Activated T-helper 9 cell treated with anti-CD3 and anti-CD28 coated beads, Interleukin-2, amount 50 U/mL, for 16 hours (primary cell): ENCODE data around the gene RASA3.

Experiments
- DNase-seq: peaks from one replicate; pipeline ENCODE4 v3.0.0-alpha.2; 2020; ENCODE audit warnings: low read depth

RASA3 gene

DNA sequence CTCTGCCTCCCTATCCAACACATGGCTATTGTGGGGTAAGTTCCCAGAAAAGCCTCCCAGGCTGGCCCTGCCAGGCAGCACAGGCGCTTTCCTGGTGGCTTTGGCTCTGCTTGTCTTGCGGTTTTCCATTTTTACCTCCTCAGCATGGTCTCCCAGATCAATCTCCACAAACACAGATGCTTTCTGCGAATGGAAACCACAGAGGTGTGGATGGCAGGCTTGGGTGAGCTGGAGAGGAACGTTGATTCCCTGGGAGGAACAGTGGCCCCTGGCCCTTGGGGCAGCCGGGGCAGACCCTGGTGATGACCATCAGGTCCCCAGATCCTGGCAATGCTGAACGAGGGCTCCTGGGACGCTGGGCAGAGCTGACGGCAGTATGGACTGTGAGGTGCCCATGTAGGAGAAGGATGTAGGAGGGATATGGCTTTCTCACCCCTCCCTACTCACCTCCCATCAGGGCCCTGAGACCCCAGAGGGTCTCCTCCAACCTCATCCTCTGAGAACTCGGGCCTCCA, 165.2 kb downstream of the RASA3 start:
- no peak for DNase-seq

DNA sequence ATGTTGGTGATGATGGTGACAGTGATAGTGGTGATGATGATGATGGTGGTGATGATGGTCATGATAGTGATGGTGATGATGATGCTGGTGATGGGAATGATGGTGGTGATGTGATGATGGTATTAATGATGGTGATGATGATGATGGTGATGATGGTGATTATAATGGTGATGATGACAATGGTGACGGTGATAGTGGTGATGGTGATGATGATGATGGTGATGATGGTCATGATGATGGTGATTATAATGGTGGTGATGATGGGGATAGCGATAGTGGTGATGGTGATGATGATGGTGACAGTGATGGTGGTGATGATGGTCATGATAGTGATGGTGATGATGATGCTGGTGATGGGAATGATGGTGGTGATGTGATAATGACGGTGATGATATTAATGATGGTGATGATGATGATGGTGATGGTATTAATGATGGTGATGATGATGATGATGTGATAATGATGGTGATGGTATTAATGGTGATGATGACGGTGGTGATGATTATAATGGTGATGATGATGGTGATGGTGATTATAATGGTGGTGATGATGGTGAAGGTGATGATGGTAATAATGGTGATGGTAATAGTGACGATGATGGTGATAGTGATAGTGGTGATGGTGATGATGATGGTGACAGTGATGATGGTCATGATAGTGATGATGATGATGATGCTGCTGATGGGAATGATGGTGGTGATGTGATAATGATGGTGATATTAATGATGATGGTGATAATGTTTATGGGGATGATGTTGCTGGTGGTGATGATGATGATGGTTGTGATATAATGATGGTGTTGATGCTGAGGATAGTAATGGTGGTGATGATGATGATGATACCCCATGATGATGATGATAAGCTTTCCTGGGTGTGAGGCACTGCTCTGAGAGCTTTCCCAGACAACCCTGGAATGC, 166.2 kb downstream of the RASA3 start:
- no peak for DNase-seq

DNA sequence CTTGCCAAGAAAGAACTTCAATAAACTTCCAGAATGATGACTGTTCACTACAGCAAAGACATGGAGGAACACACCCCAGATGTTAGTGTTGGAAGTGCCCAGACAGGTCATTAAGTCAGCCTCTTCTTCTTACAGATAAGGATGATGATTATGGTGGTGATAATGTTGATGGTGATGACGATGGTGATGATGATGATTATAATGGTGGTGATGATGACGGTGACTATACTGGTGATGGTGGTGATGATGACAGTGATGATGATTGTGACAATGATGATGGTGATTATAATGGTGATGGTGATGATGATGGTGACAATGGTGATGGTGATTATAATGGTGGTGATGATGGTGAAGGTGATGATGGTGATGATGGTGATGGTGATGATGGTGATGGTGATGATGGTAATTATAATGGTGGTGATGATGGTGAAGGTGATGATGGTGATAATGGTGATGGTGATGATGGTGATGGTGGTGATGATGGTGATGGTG, 167.0 kb downstream of the RASA3 start:
- DNase-seq: no peak

DNA sequence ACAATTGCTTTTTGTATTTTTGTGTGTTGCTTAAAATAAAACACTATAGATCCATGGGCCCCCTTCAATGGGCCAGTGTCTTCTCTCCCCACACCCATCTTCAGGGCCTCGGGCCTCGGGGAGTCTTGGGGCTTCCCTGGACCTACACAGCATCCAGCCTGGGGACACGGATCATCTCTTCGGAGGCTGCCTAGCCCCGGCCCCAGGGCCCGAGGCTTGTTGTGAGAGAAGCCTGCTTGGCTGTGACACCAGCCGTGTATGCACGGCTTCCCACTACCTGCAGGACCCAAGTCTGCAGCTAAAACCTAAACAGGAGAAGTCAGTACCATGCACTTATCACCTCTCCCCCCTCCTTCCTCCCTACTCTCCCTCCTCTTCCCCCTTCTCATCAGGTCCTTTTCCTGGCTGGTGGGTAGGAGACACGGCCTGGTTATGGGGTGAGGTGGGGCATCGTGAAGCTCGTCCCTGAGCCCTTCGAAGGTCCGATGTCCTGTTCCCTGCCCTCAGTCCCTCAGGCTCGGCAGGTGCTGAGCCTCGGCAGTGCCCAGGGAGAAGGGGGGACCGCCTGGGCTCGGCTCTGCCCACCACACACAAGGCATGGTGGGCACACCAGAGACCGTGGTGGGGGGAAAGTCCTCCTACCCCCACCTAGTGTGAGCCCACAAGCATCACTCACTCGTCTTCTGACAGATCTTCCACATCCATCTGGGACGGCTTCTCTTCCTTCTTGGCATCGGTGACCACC, 168.0 kb downstream of the RASA3 start:
- no peak for DNase-seq

DNA sequence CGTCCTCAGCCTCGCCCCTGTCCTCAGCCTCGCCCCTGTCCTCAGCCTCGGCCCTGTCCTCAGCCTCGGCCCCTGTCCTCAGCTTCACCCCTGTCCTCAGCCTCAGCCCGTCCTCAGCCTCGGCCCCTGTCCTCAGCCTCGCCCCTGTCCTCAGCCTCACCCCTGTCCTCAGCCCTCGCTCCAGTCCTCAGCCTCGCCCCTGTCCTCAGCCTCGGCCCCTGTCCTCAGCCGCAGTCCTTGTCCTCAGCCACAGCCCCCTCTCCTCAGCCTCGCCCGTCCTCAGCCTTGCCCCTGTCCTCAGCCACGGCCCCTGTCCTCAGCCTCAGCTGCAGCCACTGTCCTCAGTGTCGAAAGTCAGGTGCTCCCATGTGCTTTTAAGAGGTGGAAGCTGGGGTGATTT, 169.0 kb downstream of the RASA3 start:
- no peak for DNase-seq

DNA sequence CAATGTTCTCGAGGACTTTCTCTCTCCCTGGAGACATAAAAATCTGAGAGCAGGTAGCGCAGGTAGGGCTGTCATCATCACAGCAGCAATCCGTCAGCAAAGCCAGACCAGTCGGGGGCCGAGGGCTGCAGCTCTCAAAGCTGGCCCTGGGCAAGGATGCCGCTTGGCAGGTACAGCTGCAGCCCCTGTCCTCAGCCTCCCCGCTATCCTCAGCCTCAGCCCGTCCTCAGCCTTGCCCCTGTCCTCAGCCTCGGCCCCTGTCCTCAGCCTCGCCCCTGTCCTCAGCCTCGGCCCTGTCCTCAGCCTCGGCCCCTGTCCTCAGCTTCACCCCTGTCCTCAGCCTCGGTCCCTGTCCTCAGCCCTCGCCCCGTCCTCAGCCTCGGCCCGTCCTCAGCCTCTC, 169.4 kb downstream of the RASA3 start:
- DNase-seq: no peak

DNA sequence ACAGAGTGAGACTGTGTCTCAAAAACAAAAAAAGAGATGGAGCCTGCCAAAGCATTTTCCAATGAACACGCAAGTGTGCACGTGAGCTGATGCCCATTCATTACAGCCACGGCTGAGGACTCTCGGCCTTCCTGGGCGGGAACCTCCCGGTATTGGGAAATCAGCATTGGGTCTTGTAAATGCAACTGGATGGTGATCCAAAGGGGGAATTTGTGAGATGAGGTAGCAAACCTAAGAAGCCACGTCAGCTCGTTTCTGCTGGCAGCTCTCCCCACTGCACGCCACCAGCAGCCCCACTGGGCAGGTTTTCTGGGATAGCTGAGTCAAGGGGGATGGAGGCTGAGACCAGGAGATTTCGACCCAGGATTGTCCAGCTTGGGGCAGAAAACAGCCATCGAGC, 170.0 kb downstream of the RASA3 start:
- no peak for DNase-seq

DNA sequence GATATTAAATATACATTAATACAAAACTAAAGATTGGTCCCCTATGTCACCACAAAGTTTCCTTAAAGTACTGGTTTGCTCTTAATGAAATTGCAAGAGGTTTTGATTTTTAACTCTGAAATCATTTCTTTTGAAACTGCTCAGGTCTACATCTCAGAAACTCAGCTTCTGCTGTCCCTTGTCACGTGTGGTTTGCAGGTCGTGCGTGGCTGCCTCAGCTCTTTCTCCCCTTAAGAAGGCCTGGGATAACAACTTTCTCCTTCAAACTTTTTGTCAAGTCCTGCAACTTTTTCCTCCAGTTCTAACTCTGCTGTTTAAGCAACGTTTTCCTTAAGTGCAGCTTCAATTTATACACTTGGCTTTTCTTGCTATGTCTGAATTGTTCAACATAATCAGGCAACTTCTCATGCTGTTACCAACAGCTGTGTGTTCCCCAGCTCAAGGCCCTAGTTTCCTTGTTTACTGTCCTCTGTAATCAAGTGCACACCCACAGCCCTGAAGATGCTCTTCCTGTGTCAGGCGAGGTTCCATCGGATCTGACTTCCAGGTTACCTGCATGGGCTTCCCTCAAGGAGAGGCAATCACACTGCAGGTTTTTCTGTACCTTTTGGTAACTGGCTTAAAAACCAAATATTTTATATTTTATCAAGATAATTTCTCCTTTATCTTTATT, 172.0 kb downstream of the RASA3 start:
- no peak for DNase-seq

DNA sequence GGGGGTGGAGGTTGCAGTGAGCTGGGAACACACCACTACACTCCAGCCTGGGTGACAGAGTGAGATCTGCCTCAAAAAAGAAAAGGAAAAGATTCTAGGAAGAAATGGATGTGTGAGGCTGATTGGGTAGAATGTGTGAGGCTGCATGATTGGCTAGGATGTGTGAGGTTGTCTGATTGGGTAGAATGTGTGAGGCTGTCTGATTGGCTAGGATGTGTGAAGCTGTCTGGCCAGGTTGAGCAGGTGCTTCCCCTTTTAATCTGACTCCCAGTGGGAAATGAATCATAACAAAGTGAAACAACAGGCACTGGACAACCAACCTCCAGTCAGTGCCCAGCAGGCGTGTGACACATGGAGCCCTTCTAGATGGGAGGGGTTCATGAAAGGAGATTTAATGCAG, 173.2 kb downstream of the RASA3 start:
- DNase-seq: no peak

DNA sequence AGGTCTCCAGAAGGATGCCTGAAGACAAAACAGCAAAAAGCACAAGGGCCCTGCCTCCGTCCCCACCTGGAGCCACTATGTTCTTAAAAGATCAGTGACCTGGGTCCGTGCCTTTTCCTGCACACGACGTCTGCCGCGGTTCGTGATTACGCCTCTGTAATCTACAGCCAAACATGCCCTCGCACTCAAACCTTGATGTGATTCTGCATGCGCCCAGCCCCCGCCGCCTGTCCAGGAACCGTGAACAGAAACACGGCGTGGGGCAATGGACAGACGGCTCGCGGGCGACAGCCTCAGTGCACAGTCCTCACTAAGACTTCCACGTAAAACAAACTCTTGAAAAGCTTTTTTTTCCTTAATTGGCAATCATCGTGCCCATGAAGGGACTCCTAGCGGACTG, 174.1 kb downstream of the RASA3 start:
- DNase-seq: no peak

DNA sequence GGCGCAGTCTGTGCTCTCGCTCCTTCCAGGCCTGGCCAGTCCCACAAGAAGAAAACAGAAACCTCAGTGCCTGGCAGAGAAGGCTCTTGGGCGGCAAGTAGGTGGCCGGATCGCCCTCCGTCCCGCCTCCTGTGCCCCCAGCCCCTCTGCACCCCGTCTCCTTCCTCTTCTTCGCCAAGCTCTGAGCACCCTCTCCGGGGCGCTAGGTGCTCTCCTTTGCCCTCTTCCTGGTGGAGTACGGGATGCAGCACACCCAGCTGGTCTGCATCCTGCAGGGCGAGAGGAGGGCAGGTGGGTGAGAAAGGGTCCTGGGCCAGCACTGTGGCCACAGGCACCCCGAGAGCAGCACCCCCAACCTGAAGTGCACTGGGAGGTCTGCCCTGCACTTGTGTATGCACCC, 175.9 kb downstream of the RASA3 start:
- no peak for DNase-seq

DNA sequence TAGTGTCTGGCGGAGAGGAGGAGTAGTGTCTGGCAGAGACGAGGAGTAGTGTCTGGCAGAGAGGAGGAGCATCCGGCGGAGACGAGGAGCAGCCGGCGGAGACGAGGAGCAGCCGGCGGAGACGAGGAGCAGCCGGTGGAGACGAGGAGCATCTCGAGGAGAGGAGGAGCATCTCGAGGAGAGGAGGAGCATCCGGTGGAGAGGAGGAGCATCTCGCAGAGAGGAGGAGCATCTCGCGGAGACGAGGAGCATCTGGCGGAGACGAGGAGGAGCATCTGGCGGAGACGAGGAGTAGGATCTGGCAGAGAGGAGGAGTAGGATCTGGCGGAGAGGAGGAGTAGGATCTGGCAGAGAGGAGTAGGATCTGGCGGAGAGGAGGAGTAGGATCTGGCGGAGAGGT, 176.7 kb downstream of the RASA3 start:
- no peak for DNase-seq

DNA sequence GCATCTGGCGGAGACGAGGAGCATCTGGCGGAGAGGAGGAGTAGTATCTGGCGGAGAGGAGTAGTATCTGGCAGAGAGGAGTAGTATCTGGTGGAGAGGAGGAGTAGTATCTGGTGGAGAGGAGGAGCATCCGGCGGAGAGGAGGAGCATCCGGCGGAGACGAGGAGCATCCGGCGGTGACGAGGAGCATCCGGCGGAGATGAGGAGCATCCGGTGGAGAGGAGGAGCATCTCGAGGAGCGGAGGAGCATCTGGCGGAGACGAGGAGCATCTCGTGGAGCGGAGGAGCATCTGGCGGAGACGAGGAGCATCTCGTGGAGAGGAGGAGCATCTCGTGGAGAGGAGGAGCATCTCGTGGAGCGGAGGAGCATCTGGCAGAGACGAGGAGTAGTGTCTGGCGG, 177.2 kb downstream of the RASA3 start:
- DNase-seq: no peak

DNA sequence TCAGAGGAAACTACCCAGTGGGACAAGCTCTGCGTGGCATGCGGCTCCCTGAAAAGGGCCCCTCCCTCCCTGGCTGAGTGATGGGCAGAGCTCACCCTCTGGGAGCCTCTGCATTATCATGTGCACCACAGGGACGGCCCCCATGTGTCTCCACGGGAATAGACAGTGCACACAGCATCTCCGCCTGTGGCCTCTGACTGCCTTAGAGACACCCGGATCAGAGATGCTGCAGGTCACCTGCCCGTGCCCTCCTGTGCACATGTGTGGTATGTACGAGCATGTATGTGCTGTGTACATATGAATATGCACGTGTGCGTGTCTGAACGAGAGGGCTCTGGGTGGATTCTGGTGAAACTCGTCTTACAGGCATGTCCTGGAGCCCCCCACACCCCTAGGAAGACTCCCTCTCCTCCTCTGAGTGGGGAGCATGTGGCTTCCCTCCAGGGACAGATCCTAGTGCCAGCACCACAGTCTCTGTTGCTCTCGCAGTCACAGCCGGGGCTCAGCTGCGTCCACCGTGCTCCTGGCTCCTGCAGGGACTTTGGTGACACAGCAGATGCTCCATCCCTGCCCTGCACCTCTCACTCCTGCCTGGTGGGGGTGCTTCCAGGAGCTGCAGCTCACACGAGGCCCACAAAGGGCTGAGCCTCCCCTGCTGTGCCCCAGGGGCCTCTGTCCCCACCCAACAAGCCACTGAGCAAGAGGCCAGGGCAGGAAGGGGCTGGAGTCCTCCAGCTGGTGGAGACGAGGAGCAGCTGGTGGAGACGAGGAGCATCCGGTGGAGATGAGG, 178.2 kb downstream of the RASA3 start:
- DNase-seq: no peak

DNA sequence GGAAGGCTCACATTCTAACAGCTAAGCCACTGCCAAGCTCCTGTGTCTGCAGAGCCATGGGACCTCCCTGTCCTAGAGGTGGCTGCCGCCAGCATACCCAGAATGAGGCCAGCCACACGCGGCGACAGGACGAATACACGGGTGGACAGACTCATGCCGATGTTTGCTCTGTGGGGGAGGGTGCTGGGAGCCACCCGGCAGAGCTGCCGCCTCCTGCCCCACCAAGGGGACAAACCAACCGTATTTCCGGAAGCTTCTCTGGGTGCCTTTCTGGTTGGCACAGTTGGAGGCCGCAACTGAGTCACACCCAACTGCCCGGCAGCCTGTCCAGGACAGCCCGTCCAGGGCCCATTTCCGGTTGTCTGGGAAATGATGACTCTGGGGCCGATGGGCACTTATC, 178.9 kb downstream of the RASA3 start:
- DNase-seq: no peak

DNA sequence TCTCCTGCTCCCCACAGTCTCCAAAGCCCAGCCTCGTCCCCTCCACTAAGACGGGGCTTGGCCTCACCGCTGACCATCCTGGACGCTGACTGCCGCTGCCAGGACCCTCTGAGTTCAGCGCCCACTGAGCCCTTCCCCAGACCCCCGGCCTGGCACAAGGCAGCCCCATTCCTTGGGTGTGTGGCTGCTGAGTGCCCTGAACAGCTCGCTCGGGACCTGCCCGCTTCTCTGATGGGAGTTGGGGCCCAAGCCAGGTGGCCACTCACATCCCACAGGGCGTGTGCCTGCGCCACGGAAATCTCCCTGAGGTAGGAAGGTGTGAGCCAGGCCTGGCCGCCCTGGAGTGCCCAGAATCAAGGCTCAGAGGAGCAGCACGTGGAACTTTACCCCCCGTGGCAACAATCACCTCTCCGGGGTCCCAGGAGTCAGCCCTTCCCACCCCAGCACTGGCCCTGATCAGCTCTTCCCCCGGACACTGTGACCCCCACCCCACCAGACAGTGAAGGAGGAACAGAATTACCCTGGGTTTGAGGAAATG, 179.4 kb downstream of the RASA3 start:
- DNase-seq: no peak

DNA sequence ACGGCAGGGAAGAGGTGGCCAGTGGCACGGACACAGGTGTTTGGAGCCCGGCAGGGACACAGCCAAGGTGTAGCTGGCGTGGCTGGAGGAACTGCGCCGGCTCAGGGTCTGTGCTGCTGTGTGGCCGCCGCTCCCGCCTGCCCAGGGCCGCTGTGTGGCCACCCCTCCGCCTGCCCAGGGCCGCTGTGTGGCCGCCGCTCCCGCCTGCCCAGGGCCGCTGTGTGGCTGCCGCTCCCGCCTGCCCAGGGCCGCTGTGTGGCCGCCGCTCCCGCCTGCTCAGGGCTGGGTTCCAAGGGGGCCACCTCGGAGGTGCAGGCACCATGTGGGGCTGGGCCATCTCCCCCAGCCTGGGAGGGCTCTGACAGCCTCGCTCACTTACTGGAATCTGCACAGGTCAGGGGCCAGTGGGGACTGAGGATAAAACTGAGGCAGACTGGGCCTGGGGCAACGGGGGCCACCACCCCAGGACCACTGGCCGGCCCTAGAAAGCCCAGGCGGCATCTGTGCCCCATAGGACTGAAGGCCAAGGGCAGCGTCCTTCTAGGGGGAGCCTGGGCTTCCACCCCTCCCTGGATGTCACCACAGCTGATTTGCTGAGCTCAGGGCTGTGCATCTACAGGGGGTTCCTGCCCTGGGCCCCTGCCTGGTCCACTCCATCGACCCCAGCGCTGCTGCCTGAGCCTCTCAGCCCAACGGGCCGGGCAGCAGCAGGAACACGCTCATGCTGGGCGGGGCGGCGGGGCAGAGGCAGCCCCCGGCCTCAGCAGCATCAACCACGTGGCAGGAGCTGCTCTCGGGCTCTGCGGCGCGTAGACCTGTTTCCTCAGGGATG, 180.1 kb downstream of the RASA3 start:
- no peak for DNase-seq

DNA sequence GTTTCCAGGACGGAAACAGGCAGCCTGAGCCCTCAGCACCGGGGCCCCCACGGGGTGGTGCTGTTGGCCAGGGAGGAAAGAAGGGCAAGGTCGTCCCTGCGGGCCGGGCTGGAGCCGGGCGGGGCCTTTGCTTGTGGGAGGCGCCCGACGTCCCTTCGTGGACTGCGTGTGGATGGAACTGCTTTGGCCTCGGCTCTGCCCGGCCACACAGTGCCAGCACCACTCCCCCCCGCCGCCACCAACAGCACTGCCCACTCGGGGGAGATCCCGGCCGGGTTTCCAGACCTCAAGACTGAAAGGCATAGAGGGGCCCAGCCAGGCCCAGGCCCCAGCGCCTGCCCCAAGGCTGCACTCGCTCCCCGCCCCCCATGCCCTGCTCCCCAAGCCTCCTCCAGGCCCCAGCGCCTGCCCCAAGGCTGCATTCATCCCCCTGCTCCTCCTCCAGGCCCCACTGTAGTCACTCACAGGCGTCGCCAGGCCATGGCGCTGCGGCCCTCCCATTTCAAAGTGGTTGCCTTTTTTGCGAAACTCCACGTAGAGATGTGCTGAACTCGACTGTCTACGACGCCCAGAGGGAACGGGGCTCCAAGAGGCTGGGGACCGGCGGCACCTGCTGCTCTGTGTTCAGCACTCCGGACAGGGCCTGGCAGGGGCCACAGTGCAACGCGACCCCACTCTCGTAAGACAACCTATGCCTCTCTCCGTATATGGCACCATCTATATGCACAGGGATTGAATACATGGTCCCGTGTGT, 181.0 kb downstream of the RASA3 start:
- DNase-seq: peak; percentile 20

DNA sequence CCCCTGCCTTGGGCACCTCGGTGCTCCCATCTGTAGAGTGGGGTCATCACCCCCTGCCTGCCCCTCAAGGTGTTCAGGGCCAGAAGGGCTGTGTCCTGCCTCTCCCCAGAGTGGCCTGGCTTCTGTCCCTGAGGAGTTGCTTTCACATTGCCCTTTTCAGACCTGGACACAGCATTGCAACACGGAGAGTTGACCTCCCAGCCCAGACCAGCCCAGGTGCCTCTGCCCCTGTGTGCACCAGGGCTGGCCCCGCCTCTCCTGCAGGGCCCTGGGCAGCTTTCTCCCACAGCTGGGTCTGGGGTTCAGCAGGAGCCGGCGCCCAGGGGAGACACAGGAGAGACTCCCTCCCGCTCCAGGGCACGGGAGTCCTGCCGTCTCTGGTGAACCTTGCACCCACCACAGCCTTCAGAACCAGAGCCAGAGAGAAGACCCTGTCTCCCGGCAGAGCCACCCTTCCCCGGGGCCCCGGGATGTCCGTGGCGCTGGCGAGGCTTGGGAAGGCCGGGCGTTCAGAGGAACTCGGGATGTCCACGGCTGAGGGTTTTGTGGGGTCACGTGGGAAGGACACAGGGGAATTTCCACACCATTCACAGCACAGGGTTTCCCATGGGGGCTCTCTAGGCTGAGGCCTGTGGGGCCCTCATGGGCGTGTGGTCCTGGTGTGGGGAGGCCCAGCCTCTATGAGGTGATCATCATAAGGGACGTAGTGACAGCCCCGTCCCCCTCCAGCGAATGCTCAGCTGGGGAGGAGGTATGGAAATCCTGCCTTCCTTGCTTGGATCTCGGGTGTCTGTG, 181.8 kb downstream of the RASA3 start:
- no peak for DNase-seq
